Measurements from ENCODE around the gene DOCK8.

DNA sequence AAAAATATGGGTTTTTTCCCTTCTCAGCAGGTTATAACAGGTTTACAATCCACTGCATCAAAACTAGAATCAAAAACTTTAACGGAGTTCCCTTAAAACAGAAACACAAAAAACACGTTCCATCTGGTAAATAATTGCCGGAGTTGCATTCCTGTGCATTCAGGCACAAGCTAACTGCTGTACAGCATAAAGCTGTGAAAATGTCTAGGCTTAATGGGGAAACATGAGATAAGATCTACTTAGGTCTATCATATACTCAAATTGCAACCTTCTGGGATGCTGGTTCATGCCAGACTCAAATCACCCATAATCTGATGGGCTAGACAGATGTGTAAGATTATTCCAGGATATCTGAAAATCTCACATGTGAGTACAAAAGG is 265.3 kb downstream of the DOCK8 start:
- TF ChIP-seq MAZ (IDR thresholded peaks at IDR 0.05; ENCODE audit: borderline replicate concordance, low read depth, low read length): no peak
- TF ChIP-seq, protein P1, sequence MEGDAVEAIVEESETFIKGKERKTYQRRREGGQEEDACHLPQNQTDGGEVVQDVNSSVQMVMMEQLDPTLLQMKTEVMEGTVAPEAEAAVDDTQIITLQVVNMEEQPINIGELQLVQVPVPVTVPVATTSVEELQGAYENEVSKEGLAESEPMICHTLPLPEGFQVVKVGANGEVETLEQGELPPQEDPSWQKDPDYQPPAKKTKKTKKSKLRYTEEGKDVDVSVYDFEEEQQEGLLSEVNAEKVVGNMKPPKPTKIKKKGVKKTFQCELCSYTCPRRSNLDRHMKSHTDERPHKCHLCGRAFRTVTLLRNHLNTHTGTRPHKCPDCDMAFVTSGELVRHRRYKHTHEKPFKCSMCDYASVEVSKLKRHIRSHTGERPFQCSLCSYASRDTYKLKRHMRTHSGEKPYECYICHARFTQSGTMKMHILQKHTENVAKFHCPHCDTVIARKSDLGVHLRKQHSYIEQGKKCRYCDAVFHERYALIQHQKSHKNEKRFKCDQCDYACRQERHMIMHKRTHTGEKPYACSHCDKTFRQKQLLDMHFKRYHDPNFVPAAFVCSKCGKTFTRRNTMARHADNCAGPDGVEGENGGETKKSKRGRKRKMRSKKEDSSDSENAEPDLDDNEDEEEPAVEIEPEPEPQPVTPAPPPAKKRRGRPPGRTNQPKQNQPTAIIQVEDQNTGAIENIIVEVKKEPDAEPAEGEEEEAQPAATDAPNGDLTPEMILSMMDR (IDR thresholded peaks at IDR 0.05): no peak
